ENCODE data around the gene AAK1.
"Not testable (repeated sequence)": the region's sequence is repeated elsewhere in the genome, so short reads cannot be mapped to it uniquely, and the experiment has no call there.

AAK1 gene

GRCh38 chr2:69471793-69472192, 171.7 kb downstream of the AAK1 start:
- no peak for DNase-seq

- no peak for DNase-seq
These were observed 172.6 kb downstream of the AAK1 start for GRCh38 chr2:69470911-69471310.

GRCh38 chr2:69469784-69470183, 173.8 kb downstream of the AAK1 start:
- no peak for DNase-seq

- no peak for DNase-seq
These were observed 174.2 kb downstream of the AAK1 start for GRCh38 chr2:69469375-69469774.

DNA sequence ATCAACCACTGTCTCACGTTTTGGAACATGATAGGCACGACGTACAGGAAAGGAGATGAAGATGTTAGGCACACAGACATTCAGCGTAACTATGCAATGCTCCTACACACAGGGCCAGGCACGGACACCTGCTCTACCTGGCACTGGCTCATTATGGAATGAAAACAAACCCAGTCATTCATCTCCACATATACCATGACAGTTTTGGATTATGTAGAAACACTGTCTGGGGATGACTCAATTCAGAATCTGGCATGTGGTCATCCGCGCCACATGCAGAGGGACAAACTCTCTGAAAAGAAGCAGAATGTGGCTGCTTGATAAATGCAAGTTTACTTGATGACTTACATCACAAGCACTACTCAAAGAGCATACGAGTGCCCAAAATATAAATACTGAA, 176.8 kb downstream of the AAK1 start:
- no peak for DNase-seq

- DNase-seq = no peak
These were observed 177.8 kb downstream of the AAK1 start for GRCh38 chr2:69465513-69466456.

DNA sequence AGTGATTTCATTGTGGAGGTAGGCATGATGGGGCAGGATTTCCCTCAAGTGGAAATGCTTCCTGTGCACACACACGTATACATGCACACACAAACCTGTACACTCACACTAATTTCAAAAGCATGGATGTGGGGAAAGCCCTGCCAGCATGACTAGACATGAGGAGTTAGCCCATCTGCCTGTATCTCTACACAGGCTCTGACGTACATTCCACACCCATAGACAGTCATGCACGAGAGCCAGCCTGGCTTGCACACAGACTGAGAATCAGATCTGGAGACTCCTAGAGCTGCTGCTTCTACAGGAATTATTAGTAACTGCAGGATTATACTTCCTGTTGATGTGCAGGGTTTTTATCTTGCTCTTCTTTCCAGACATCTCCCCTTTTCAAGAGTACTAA, 179.0 kb downstream of the AAK1 start:
- DNase-seq = no peak

DNA sequence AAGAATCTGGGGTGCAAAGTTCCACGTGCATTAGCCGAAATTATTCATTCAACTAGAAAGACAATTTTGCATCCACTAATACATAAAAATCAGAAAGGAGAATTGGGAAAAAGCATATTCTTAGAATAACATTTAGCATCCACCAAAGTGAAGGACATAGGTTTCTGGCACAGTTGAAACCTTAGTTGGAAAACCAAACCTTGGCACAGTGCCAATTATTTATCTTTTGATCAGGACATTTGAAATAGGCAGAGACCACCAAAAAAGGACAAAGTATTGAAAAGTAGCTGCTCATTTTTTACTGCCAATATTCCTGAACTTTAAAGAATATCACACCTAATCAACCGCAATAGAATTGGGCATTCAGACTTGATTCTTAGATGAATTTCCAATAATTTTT, 180.8 kb downstream of the AAK1 start:
- DNase-seq = no peak

DNA sequence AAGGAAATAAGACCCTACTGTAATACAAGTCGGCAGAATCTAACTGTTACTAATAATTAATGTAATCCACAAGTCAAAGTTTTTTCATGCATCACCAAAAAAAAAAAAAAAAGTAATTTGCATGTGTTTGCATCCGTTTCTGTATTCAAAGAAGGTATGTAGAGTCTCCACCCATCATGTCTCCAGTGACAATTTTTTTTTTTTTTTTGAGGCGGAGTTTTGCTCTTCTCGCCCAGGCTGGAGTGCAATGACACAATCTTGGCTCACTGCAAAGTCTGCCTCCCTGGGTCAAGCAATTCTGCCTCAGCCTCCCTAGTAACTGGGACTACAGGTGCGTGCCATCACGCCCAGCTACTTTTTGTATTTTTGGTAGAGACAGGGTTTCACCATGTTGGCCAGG, 182.1 kb downstream of the AAK1 start:
- DNase-seq = no peak

- DNase-seq = no peak
These were observed 183.6 kb downstream of the AAK1 start for GRCh38 chr2:69459936-69460335.

DNA sequence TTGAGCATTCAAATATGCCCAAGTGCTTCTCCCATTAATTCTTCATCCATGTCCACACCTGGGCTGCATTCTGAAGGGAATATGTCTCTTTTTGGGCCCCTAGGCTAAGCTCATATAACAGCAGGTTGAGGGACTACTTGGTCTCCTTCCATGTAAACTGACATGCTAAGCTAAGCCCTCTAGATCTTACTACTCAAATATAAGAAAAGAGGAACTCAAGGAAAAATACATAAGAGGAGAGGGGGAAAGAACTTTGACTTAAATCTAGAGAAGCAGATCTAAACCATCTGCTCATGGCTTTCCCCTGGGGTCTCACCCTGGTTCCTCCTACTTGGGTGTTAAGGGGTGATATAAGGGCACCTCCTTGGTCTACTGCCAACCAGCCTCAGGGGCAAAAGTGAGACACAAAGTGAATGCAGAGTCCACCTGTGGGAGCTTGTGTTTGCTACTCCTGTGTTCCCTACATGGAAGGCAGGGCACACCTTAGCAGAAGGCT, 186.5 kb downstream of the AAK1 start:
- DNase-seq = no peak

DNA sequence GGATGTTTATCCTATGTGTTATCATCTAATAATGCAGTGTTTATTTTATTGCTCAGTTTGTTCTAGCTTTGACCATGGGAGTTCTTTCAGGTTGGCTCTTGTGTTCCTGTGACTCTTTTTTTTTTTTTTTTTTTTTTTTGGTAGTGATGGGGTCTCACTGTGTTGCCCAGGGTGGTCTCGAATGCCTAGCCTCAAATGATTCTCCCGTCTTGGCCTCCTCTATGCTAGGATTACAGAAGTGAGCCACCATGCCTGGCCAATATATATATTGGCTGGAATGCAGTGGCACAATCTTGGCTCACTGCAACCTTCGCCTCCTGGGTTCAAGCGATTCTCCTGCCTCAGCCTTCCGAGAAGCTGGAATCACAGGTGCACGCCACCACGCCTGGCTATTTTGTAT, 187.4 kb downstream of the AAK1 start:
- DNase-seq = no peak

GRCh38 chr2:69454976-69455375, 188.6 kb downstream of the AAK1 start:
- DNase-seq = no peak

DNA sequence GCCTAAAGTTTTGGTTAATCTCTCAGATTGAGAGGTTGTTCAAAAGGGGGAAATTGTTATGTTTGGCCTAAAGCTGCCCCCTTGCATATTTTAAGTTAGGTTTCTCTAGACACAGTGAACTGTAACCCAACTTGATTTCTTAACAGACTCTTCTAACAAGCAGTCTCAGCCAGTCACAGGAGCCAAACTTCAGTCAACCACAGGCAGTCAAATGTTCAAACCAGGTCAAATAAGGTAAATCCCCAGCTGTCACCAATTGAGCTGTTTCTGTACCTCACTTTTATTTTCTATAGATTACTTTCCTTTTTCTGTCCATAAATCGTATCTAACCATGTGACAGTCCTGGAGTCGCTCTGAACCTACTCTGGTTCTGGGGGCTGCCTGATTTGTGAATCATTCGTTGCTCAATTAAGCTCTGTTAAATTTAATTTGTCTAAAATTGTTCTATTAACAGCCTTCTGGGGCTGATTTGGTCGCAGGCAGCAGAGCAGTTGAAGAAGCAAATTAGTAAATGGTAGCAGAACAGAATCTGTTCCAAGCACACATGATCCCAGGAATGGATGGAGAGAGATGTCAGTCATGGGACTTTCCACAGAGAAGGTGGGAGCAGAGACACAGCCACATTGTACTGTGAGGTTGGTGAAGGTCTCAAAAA, 189.9 kb downstream of the AAK1 start:
- no peak for DNase-seq

GRCh38 chr2:69452687-69453086, 190.9 kb downstream of the AAK1 start:
- DNase-seq = no peak

GRCh38 chr2:69450735-69451416, 192.7 kb downstream of the AAK1 start:
- DNase-seq = no peak

DNA sequence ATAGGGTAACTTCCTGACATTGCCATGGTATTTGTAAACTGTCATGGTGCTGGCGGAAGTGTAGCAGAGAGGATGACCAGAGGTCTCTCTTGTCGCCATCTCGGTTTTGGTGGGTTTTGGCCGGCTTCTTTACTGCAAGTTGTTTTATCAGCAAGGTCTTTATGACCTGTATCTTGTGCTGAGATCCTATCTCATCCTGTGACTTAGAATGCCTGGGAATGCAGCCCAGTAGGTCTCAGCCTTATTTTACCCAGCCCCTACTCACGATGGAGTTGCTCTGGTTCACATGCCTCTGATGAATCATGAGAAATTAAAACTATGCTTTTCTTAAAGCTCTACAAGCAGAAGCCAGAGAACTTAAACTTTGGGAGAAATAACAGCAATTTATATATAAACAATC, 193.6 kb downstream of the AAK1 start:
- DNase-seq = no peak

- not testable (repeated sequence) for DNase-seq
These were observed 199.9 kb downstream of the AAK1 start for GRCh38 chr2:69443673-69444072.

GRCh38 chr2:69439499-69439898, 204.0 kb downstream of the AAK1 start:
- not testable (repeated sequence) for DNase-seq

DNA sequence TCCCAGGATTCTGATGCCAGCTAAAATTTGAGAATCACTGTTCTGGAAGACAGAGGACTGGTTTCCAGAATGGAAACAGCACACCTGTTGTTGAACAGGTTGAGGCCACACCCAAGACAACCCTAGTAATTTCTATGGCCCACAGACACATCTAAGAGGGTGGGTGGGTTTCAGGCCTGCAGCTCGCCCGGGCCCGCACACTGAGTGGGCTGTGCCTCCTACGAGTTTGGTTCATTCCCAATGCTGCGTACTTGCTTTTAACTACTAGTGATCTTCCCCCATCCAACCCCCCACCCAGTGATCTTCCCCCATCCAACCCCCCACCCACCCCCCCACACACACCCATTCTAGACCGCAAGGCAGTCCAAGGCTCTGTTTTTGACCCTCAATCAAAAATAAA, 205.0 kb downstream of the AAK1 start:
- DNase-seq = no peak

DNA sequence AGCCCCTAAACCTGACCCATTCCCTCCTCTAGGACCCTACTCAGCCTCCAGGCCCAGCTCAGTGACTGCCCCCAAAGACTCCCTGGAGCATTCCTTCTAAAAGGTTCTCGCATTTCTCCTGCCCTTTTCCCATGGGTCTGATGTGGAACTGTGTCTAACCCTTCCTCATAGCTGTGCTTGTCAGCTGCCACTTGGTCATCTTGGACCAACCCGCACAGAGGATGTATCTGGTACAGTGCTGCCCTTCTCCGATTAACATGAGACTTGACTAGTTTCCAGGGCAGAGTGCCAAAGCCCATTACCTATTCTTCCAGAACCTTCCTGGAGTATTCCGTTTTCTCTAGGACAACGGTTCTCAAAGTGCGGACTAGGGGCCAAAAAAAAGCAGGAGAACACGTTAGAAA, 205.8 kb downstream of the AAK1 start:
- DNase-seq = peak; percentile 58

GRCh38 chr2:69436938-69437750, 206.4 kb downstream of the AAK1 start, which contains the start of gene NFU1:
Gene NFU1 (minus strand): TSS chr2:69437435. CDS start chr2:69437422, 13 bp downstream.
- DNase-seq = peak; percentile 95

DNA sequence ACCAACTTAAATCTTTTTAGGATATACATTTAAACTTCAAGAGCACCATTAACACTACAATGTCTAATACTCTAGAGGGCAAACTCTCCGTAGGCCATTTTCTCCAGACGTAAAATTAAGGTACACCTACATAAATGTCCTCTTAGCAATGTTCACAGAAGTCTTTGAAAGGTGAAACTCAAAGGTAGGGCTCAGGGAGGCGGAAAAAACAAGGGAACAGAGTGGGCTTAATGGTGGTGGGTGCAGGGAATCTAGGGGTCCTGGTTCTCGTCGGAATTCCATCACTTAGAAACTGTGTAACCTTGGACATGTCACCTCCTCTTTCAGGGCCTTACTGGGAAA, 207.0 kb downstream of the AAK1 start:
- DNase-seq = peak; percentile 33

Measured in NCI-H146 (cell line).